T-helper 9 cell (primary cell): ENCODE data around the gene PRPSAP2.
"Not testable (repeated sequence)": the region's sequence is repeated elsewhere in the genome, so short reads cannot be mapped to it uniquely, and the experiment has no call there.

Experiments
- DNase-seq: peaks from one replicate; pipeline ENCODE4 v3.0.0-alpha.2; 2020

Gene PRPSAP2

GRCh38 chr17:18947866-18948265 lies 89.9 kb downstream of the PRPSAP2 start:
- no peak for DNase-seq

- no peak for DNase-seq
These were observed 90.6 kb downstream of the PRPSAP2 start for GRCh38 chr17:18948476-18949006.

GRCh38 chr17:18949566-18949965 lies 91.6 kb downstream of the PRPSAP2 start:
- no peak for DNase-seq

GRCh38 chr17:18950346-18950745 lies 92.4 kb downstream of the PRPSAP2 start:
- DNase-seq = no peak

GRCh38 chr17:18950944-18951905 lies 93.3 kb downstream of the PRPSAP2 start:
- DNase-seq = no peak

GRCh38 chr17:18951941-18952842 lies 94.3 kb downstream of the PRPSAP2 start, which contains the start of gene SLC5A10:
Gene SLC5A10, plus strand, starts transcription at chr17:18952165. Its CDS starts 41 bp downstream, at chr17:18952206.
- DNase-seq = no peak

GRCh38 chr17:18953231-18953728 lies 95.3 kb downstream of the PRPSAP2 start:
- no peak for DNase-seq

- DNase-seq = no peak
These were observed 96.4 kb downstream of the PRPSAP2 start for GRCh38 chr17:18954321-18954720.

- no peak for DNase-seq
These were observed 97.1 kb downstream of the PRPSAP2 start for GRCh38 chr17:18955009-18955408.

GRCh38 chr17:18956021-18956420 lies 98.1 kb downstream of the PRPSAP2 start:
- DNase-seq = not testable (repeated sequence)

GRCh38 chr17:18956581-18956980 lies 98.7 kb downstream of the PRPSAP2 start:
- no peak for DNase-seq

- DNase-seq = no peak
These were observed 99.9 kb downstream of the PRPSAP2 start for GRCh38 chr17:18957831-18958230.

GRCh38 chr17:18958611-18959010 lies 100.7 kb downstream of the PRPSAP2 start:
- no peak for DNase-seq

GRCh38 chr17:18959071-18959844 lies 101.3 kb downstream of the PRPSAP2 start:
- DNase-seq = no peak

- no peak for DNase-seq
These were observed 101.9 kb downstream of the PRPSAP2 start for GRCh38 chr17:18959845-18960240.

- no peak for DNase-seq
These were observed 102.3 kb downstream of the PRPSAP2 start for GRCh38 chr17:18960241-18960665.

GRCh38 chr17:18960803-18961511 lies 103.0 kb downstream of the PRPSAP2 start:
- peak; percentile 73 for DNase-seq

GRCh38 chr17:18961634-18962493 lies 103.9 kb downstream of the PRPSAP2 start:
- no peak for DNase-seq

GRCh38 chr17:18962494-18962815 lies 104.5 kb downstream of the PRPSAP2 start:
- DNase-seq = no peak
